H1 (cell line): Measurements from ENCODE around the gene YLPM1. TPM values are rescaled to one million over a fixed set of nuclear protein-coding genes. Genes with fewer than 3 reads are reported as not detected.

Experiments
- CTCF ChIA-PET: fragments of 300-600 bp; sonication (Branson Sonifier 250); formaldehyde crosslinking; loops from one replicate; lab custom pipeline; 2021; ENCODE audit not compliant: partially characterized antibody; lab: Charles Lee
- POLR2A ChIA-PET: fragments of 300-600 bp; sonication (Branson Sonifier 250); formaldehyde crosslinking; loops from one replicate; lab custom pipeline; 2021; ENCODE audit warnings: inconsistent platforms; ENCODE audit not compliant: partially characterized antibody; lab: Charles Lee
- DNase-seq, 2 experiments: peaks; one replicate each; pipeline versions ENCODE4 v3.0.0 to v3.0.0-alpha.2; 2010 to 2022; ENCODE audit warnings: low spot score in 2 of 2, low read depth in 1 of 2, mixed read lengths in 1 of 2
- FAIRE-seq: peaks from 2 replicates; lab custom pipeline; 2011; peaks lifted over from hg19 to GRCh38; lab: Jason Lieb, UNC
- H2AFZ ChIP-seq: 2 replicates; pipeline ENCODE4 v1.8.1; 2012; ENCODE audit warnings: low read length, inconsistent platforms
- H2AK5ac ChIP-seq: 2 replicates; pipeline ENCODE4 v1.6.1; 2013; ENCODE audit warnings: low read depth, low read length
- H2BK120ac ChIP-seq: replicated peaks from 2 replicates; pipeline ENCODE3; 2013; ENCODE audit warnings: low read depth, low read length, inconsistent platforms
- H2BK12ac ChIP-seq: 2 replicates; pipeline ENCODE4 v1.6.1; 2013; ENCODE audit warnings: low read depth, low read length
- H2BK15ac ChIP-seq: 2 replicates; pipeline ENCODE4 v1.6.1; 2013; ENCODE audit warnings: low read length
- H2BK20ac ChIP-seq: 2 replicates; pipeline ENCODE4 v1.6.1; 2013; ENCODE audit warnings: low read length
- H2BK5ac ChIP-seq: 2 replicates; pipeline ENCODE4 v1.6.1; 2013; ENCODE audit warnings: low read depth, low read length
- H3K14ac ChIP-seq: 2 replicates; pipeline ENCODE4 v1.6.1; 2013; ENCODE audit warnings: inconsistent platforms; ENCODE audit not compliant: insufficient read length
- H3K18ac ChIP-seq: 2 replicates; pipeline ENCODE4 v1.6.1; 2013; ENCODE audit warnings: low read length; ENCODE audit errors: extremely low read depth
- H3K23ac ChIP-seq: 2 replicates; pipeline ENCODE4 v1.6.1; 2013; ENCODE audit warnings: inconsistent platforms; ENCODE audit not compliant: insufficient read length
- H3K23me2 ChIP-seq: 2 replicates; pipeline ENCODE4 v1.6.1; 2013; ENCODE audit warnings: low read depth, low read length
- H3K27ac ChIP-seq: 2 replicates; pipeline ENCODE4 v1.6.1; 2011; ENCODE audit warnings: low read depth, low read length, inconsistent platforms
- H3K27me3 ChIP-seq, 4 experiments: replicated peaks in 1 of 4; 1 replicate in 1 of 4; 2 replicates in 3 of 4; pipeline versions ENCODE4 v1.6.1 to v1.8.1; 2011 to 2013; ENCODE audit warnings: low read length in 3 of 4, mild to moderate bottlenecking in 3 of 4, inconsistent platforms in 2 of 4, mixed read lengths in 2 of 4, moderate library complexity in 1 of 4; ENCODE audit not compliant: control insufficient read depth in 3 of 4, insufficient read depth in 3 of 4; ENCODE audit errors: extremely low read depth in 1 of 4
- H3K36me3 ChIP-seq, 4 experiments: 2 replicates each; pipeline versions ENCODE4 v1.6.1 to v1.8.1; 2011 to 2013; ENCODE audit warnings: mild to moderate bottlenecking in 4 of 4, low read length in 3 of 4, moderate library complexity in 2 of 4, control low read depth in 1 of 4, inconsistent platforms in 1 of 4; ENCODE audit not compliant: insufficient read depth in 4 of 4, control insufficient read depth in 2 of 4
- H3K4ac ChIP-seq: replicated peaks from 2 replicates; pipeline ENCODE3; 2013; ENCODE audit warnings: low read length, low read depth, mixed read lengths, inconsistent platforms; ENCODE audit not compliant: insufficient read length
- H3K4me1 ChIP-seq, 4 experiments: replicated peaks in 1 of 4; 1 replicate in 1 of 4; 2 replicates in 3 of 4; pipeline versions ENCODE4 v1.6.1 to v1.8.1; 2011 to 2013; ENCODE audit warnings: low read length in 3 of 4, inconsistent platforms in 2 of 4, mixed read lengths in 1 of 4; ENCODE audit not compliant: insufficient read depth in 4 of 4, control insufficient read depth in 3 of 4
- H3K4me2 ChIP-seq, 2 experiments: 2 replicates each; pipeline versions ENCODE4 v1.6.1 to v1.8.1; 2011 to 2013; ENCODE audit warnings: low read depth in 2 of 2, low read length in 2 of 2, control low read depth in 1 of 2, inconsistent platforms in 1 of 2, mild to moderate bottlenecking in 1 of 2; ENCODE audit not compliant: insufficient read depth in 1 of 2
- H3K4me3 ChIP-seq, 4 experiments: fragments of 200-600, 300-600 bp in 1 of 4; sonication (generic), shearing (Covaris generic), sonication (Bioruptor Twin) in 1 of 4; 2 replicates each; pipeline versions ENCODE4 v1.5.1 to v1.8.1; 2011 to 2016; ENCODE audit warnings: low read length in 4 of 4, low read depth in 3 of 4, control low read depth in 2 of 4, inconsistent platforms in 2 of 4, mild to moderate bottlenecking in 2 of 4, mixed read lengths in 1 of 4, moderate library complexity in 1 of 4; ENCODE audit not compliant: insufficient read depth in 2 of 4; ENCODE audit errors: extremely low read depth in 1 of 4
- H3K56ac ChIP-seq: replicated peaks from 2 replicates; pipeline ENCODE3; 2013; ENCODE audit warnings: low read depth, mild to moderate bottlenecking, mixed read lengths, low read length, inconsistent platforms; ENCODE audit not compliant: insufficient read length
- H3K79me1 ChIP-seq: 2 replicates; pipeline ENCODE4 v1.6.1; 2013; ENCODE audit warnings: low read depth, low read length, control low read depth
- H3K79me2 ChIP-seq, 2 experiments: 2 replicates each; pipeline versions ENCODE4 v1.6.1 to v1.8.1; 2012 to 2013; ENCODE audit warnings: low read length in 2 of 2, mild to moderate bottlenecking in 2 of 2, inconsistent platforms in 1 of 2; ENCODE audit not compliant: insufficient read depth in 2 of 2, control insufficient read depth in 1 of 2
- H3K9ac ChIP-seq, 4 experiments: replicated peaks in 1 of 4; 1 replicate in 1 of 4; 2 replicates in 3 of 4; pipeline versions ENCODE4 v1.6.1 to v1.8.1; 2011 to 2013; ENCODE audit warnings: low read depth in 3 of 4, low read length in 3 of 4, control low read depth in 2 of 4, mild to moderate bottlenecking in 2 of 4, moderate library complexity in 2 of 4, inconsistent platforms in 1 of 4; ENCODE audit errors: extremely low read depth in 1 of 4
- H3K9me3 ChIP-seq, 2 experiments: 2 replicates each; pipeline versions ENCODE4 v1.6.1 to v1.8.1; 2012 to 2013; ENCODE audit warnings: mild to moderate bottlenecking in 2 of 2, moderate library complexity in 2 of 2, control low read depth in 1 of 2, inconsistent platforms in 1 of 2, low read depth in 1 of 2, low read length in 1 of 2, mixed read lengths in 1 of 2; ENCODE audit not compliant: insufficient read depth in 2 of 2
- H4K20me1 ChIP-seq, 2 experiments: replicated peaks in 1 of 2; 2 replicates each; pipeline versions ENCODE3 to v1.8.1; 2011 to 2013; ENCODE audit warnings: inconsistent platforms in 2 of 2, low read length in 2 of 2, mild to moderate bottlenecking in 1 of 2; ENCODE audit not compliant: insufficient read depth in 2 of 2, control insufficient read depth in 1 of 2
- H4K5ac ChIP-seq: 2 replicates; pipeline ENCODE4 v1.6.1; 2013; ENCODE audit warnings: low read length, low read depth, mixed read lengths, inconsistent platforms; ENCODE audit not compliant: insufficient read length
- H4K8ac ChIP-seq: 2 replicates; pipeline ENCODE4 v1.8.0; 2013; ENCODE audit warnings: mild to moderate bottlenecking, moderate library complexity, low read length, inconsistent platforms; ENCODE audit not compliant: insufficient read depth; ENCODE audit errors: extremely low read depth
- H4K91ac ChIP-seq: replicated peaks from 2 replicates; pipeline ENCODE3; 2013; ENCODE audit warnings: low read length, mixed read lengths, inconsistent platforms; ENCODE audit not compliant: insufficient read length
- BCL11A ChIP-seq, 2 experiments: IDR thresholded peaks; one replicate each; pipeline ENCODE4 v1.6.1; 2011; ENCODE audit warnings: low read depth in 2 of 2, low read length in 2 of 2, mild to moderate bottlenecking in 2 of 2
- CEBPB ChIP-seq: IDR thresholded peaks from 2 replicates; pipeline ENCODE4 v1.6.1; 2012; ENCODE audit warnings: low read depth, low read length
- CHD1 ChIP-seq: IDR thresholded peaks from 2 replicates; pipeline ENCODE4 v1.6.1; 2012; ENCODE audit warnings: low read depth, low read length, improper control_type of control experiment
- JUND ChIP-seq: IDR thresholded peaks from 2 replicates; pipeline ENCODE4 v1.6.1; 2011; ENCODE audit warnings: mild to moderate bottlenecking, improper control_type of control experiment, low read length
- KDM4A ChIP-seq: IDR thresholded peaks from one replicate; pipeline ENCODE4 v1.7.1; 2012; ENCODE audit warnings: low read depth, mild to moderate bottlenecking, moderate library complexity, low read length, inconsistent platforms; ENCODE audit not compliant: severe bottlenecking
- NRF1 ChIP-seq: IDR thresholded peaks from 2 replicates; pipeline ENCODE4 v1.6.1; 2011; ENCODE audit warnings: mild to moderate bottlenecking, low read depth, low read length, improper control_type of control experiment
- SUZ12 ChIP-seq: fragments of 200-600 bp; sonication (generic); IDR thresholded peaks from 2 replicates; pipeline ENCODE4 v1.6.1; 2012; ENCODE audit warnings: mild to moderate bottlenecking, inconsistent platforms, low read length, moderate library complexity, mixed read lengths
- WGBS, 2 experiments: shearing (Covaris generic) in 1 of 2; methylation state at CpG; one replicate each; pipeline versions ENCODE4 v1.1.6 to v1.1.7; 2013 to 2015; ENCODE audit warnings: low lambda C conversion rate in 2 of 2, mixed read lengths in 2 of 2, inconsistent platforms in 1 of 2, low coverage in 1 of 2, missing lambda C conversion rate in 1 of 2; ENCODE audit not compliant: insufficient replicate concordance in 2 of 2, insufficient coverage in 1 of 2, insufficient read length in 1 of 2; ENCODE audit errors: extremely low coverage in 1 of 2, missing lambda C conversion rate in 1 of 2; 5-methylcytosine and 5-hydroxymethylcytosine counted together
- polyA plus RNA-seq, 7 experiments: library from polyadenylated mRNA; depleted of rRNA in 3 of 7; stranded (reverse) in 5 of 7; unstranded in 2 of 7; fragments of >200 nt in 5 of 7; fragments of 200-250 nt in 2 of 7; gene quantifications; 1 replicate in 5 of 7; 2 replicates in 1 of 7; 4 replicates in 1 of 7; pipeline versions ENCODE4 v1.2.1 to v1.2.3, GENCODE V29; 2011 to 2013; ENCODE audit warnings: missing spikeins in 2 of 7, mixed read lengths in 2 of 7
- total RNA-seq: library from RNA; stranded (reverse); fragmentation: NEBNext Ultra II Directional; extraction: Animal tissue kit (Norgen Biotek cat#: 25700); gene quantifications from 2 replicates; pipeline ENCODE4 v1.2.1, GENCODE V29; 2021

The YLPM1 gene
- total and polyA plus RNA-seq, 2 of the 8 experiments (the other 6 are each of a cell fraction or from before 2014, with no cell fraction given): 13.5 to 71.7 TPM

- Histone ChIP-seq H3K18ac (no peak overlapping the region), H2BK15ac (no peak overlapping the region), H3K4me2 (no peak overlapping the region), H2AK5ac (no peak overlapping the region), H4K91ac (no peak overlapping the region), H4K8ac (peak overlapping the region; percentile 23; the same call in 1 of the 2 replicates), H3K4ac (no peak overlapping the region), H4K5ac (no peak overlapping the region), H3K9ac (no peak overlapping the region; a peak in 1 of 7 replicates), H3K27me3 (no peaks in the 10 kb centered on the region), H3K56ac (no peak overlapping the region), H3K23me2 (no peaks in the 10 kb centered on the region; the same call in 1 of the 2 replicates), H3K9me3 (no peaks in the 10 kb centered on the region), H2BK20ac (no peak overlapping the region), H3K79me1 (no peaks in the 10 kb centered on the region), H2AFZ (no peak overlapping the region), H3K27ac (no peak overlapping the region), H2BK12ac (no peak overlapping the region), H2BK120ac (no peak overlapping the region), H4K20me1 (no peaks in the 10 kb centered on the region), H3K4me3 (no peak overlapping the region), H3K23ac (no peak overlapping the region), H3K79me2 (no peaks in the 10 kb centered on the region), H3K4me1 (0 out of 7 replicates have a peak, but pooled peaks cover 0 to 2% (median 0%) of the 10 kb centered on the region in 4 experiments), H2BK5ac (no peak overlapping the region), H3K14ac (no peak overlapping the region), H3K36me3 (no peaks in the 10 kb centered on the region)
- ChIA-PET POLR2A (interaction anchor here (1.2 to 8.6 kb wide), 4 partner anchors 10 to 43 kb away, joined by 3 to 80 read pairs (median 6); partner anchors contain the start of gene DLST), CTCF (interaction anchor here (0.7 to 18.3 kb wide), 11 partner anchors 13 to 225 kb away, joined by 3 to 509 read pairs (median 5); partner anchors contain the start of genes DLST and PROX2)
- no peak for FAIRE-seq
- DNase-seq: no peak
- WGBS, 2 experiments: 84% methylated on average over 9 of the region's 9 CpGs; no CpG with 5 or more reads in 1 of the 2 experiments
- TF ChIP-seq CEBPB: no peak
- TF ChIP-seq NRF1: no peak
- TF ChIP-seq CHD1: no peak
- no peak for TF ChIP-seq BCL11A (IDR thresholded peaks at IDR 0.05; ENCODE audit: low read depth in 2 of 2, low read length in 2 of 2)
- TF ChIP-seq KDM4A: no peak
- no peak for TF ChIP-seq JUND
- TF ChIP-seq SUZ12: no peak
Observed at GRCh38 chr14:74863274-74863673, 100.2 kb downstream of the YLPM1 start.
